Measurements from ENCODE around the gene CHD2.
"Not testable (repeated sequence)": the region's sequence is repeated elsewhere in the genome, so short reads cannot be mapped to it uniquely, and the experiment has no call there.

Gene CHD2

DNA sequence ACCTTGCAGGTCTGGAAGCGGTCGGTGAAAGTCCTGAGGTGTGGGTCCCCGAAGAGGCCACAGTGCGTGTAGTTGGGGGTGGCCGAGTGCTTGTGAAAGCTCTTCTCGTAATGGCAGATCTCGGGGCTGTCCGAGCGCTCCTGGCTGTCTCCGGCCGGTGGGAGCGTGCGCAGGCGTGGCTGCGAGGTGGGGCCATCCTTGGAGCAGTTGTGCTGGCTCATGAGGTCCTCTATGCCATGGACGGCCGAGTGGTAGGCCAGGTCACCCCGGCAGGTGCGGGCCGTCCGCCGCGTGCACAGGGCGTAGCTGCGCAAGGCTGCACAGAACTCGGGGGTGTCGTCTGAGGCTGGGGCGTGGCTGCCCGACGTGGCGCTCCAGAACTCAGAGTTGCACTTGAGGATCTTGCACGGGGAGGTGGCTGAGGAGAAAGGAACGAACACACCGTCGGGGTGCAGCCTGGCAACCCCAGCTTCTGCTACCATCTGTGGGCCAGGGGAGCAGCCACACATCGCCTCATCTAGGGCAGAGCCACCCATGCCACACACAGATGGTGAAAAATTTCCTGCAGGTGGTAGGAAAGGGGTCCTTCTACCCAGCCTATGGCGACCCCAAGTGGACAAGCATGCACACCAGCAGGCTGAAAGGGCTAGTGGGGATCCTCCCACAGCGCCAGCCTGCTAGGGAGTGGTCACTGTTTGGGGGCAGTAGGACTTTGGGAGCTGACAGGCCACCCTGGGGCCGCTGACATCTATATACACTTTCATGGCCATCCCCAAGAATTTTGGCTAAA, 152.2 kb downstream of the CHD2 start:
- FAIRE-seq = no peak

DNA sequence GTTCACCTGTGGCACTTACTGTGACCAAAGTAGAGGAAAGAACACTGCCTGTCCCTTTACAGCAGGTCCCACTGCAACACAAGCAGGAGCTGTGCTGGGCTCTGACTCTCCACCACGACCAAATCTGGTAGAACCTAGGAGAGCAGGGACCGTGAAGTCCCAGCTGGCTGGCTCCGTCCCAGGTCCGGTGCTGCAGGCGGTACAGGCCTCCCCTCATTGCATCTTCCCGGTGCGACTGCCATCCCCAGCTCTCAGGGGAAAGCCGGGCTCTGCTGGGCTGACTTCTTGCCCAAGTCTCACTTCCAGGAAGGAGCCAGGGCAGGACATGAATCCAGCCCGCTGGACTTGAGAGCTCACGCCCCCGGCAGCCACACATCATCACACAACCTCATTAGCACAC, 155.1 kb downstream of the CHD2 start:
- no peak for FAIRE-seq

DNA sequence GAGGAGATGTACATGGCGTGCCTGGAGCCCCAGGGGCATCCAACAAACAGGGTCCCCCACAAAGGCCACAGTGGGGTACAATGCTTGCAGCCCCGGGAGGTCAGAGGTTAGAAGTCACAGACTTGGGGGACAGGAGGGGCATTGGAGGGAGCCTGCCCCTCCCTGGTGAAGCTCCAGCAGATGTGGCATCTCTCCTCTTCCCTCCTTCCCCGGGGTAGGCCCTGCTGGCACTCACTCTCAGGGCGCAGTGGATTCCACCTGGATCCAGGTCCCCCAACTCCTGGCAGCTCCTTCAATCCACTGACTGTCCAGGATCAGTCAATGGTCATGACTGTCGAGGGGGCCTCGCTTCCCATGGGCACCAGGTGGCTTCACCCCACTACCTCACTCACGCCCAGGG, 156.7 kb downstream of the CHD2 start:
- no peak for FAIRE-seq

DNA sequence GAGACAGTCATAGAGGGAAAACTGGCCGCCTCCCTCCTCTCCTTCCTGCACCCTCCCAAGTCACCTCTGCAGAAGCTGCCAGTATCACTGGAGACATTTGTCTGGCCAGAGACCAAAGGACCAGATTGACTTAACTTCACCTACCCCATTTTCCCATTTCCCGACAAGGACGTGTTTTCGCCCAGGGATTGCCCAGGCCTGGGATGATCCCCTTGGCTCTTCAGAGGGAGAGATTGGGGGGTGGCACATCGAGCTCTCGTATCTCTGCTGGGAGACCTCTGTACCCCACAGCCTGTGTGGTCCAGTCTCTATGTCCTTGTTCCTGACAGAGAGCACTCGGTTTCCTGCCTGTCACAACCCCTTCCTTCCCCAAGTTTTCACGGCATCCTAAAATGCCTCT, 157.5 kb downstream of the CHD2 start:
- no peak for FAIRE-seq

DNA sequence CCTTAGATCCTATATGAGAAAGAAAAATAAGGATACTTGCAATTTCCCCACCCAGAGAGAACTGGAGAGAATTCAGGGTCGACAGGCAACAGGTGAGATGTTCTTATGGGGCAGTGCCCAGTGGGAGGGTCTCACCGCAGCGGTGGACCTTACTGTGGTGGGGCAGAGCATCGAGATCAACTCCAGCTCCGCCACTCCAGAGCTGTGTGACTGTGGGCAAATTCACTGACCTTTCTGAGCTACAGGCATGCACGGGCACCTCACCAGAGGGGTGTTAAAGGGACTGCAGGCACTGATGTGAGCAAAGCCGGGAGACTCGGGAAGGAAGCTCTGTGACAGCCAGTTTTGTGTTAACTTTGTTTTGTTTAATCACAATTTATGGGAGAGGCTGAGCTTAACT, 158.0 kb downstream of the CHD2 start:
- no peak for FAIRE-seq

DNA sequence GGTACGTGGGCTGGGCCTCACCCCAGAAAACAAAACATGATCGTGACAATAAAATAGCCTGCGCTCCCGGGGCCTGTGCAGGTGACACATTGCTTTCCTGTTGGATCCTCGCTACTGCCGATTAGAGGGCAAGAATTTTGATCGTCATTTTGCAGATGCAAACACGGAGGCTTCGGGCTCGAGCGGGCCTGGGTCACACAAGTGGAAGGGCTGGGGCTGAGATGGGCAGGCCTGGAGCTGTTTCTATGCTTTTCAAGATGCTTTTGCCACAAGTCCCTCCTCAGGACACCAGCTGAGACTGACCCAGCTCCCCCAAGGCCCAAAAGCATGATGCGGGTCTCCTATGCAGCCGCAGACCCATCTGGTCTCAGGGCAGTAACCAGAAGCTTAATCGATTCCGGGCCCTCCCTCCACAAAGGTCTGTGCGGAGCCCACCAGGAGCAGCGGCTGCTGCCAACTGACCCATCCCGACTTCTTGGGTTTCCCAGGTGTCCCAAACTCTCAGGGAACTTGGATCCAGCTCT, 158.8 kb downstream of the CHD2 start:
- no peak for FAIRE-seq

DNA sequence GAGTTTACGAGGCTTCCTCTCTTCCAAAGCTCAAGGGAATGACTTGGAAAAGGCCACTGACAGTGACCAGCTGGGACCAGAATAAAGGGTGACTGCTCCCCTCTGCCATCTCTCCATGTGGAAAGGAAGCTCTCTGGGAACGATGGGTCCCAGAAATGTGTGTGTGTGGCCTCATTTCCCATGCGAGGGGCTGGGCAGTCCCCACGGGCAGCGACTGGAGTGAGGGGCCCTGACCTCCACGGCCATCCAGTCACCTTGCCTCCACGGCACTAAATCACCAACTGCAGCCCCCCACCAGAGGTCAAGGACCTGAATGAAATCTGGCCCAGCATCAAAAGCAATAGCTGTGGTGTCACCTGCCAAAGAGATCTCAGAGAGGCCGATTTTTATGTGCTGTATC, 159.3 kb downstream of the CHD2 start:
- no peak for FAIRE-seq

DNA sequence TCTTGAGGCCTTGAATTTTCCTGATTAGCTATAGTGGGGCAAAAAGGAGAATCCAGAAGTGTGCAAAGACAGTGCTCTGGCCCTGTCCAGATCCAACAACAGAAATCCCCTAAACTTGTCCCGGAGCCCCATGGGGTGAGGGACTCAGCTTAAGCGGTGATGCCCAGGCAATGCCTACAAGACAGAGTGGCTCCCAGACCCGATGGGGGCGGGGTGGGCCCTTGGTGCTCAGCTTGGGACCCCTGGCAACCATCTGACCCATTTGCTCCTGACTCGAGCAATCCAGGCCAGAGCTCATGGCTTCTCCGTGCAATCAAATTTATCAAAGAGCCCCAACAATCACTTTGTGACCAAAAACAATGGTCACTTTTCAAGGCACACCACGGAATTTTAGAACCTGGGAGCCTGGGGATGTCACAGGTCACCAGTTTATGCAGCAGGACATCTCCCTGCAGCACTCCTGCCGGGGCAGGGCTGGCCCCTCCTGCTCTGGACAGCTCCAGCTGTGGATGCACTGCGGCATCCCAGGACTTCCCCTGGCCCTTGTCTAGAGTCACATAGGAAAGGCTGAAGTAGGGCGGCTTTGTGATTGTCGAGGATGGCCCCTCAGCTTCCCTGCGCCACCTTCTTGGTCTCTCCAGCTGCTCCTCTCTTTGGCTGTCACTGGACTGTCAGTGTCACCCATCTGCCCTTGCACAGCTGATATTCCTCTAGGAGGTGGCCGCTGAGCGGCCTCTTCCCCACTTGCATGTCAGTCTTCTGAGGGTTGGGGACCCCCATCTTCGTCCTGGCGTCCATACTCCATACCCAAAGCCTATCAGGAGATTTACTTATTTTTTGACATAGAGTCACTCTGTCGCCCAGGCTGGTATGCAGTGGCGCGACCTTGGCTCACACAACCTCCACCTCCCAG, 160.5 kb downstream of the CHD2 start:
- FAIRE-seq = no peak

DNA sequence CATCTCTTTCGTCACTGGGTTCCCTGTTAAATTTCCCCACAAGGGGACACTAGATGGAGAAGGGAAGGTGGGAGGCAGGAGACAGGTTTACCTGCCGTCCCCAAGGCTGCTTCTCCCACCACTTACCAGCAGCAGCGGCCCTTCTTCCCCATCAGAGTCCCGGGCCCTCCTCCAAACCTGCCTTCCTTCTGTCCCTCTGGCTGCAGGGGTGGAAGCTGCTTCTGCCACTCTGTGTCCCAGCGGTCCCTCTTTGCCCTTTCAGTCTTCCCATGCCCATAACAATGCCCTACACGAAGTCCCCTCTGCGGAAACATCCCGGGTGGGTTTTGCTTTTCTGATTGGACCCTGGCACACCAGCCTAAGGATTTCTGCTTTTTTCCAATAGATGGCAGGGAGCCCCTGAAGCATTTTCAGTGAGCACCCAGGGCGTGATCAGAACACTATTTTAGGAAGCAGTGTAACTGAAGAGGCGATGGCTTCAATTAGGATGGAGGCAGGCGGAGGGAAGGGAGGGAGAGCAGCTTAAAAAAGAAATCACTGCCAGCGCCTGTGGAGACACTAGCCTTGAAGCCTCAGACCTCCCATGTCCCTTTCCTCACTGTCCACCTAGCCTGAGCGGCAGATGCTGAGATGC, 162.6 kb downstream of the CHD2 start:
- FAIRE-seq = not testable (repeated sequence)

DNA sequence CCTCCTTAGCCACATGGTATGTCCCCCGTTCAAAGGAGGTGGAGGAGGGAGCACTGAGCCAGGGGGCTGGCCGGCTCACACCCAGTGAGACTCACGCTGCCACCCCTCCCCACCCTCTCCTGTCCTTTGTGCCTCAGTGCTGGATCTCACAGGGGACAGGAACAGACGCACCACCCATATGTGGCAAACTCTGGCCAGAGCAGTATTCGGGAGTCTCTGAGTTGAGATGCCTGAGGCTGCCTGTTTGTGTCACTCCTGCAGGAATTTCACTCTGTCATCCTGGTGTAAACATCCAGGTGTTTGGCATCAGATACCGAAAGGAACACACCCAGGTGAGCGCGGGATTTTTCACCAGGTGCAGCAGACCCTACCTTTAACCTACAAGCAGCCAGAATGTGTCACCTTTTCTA, 163.1 kb downstream of the CHD2 start:
- FAIRE-seq = no peak

DNA sequence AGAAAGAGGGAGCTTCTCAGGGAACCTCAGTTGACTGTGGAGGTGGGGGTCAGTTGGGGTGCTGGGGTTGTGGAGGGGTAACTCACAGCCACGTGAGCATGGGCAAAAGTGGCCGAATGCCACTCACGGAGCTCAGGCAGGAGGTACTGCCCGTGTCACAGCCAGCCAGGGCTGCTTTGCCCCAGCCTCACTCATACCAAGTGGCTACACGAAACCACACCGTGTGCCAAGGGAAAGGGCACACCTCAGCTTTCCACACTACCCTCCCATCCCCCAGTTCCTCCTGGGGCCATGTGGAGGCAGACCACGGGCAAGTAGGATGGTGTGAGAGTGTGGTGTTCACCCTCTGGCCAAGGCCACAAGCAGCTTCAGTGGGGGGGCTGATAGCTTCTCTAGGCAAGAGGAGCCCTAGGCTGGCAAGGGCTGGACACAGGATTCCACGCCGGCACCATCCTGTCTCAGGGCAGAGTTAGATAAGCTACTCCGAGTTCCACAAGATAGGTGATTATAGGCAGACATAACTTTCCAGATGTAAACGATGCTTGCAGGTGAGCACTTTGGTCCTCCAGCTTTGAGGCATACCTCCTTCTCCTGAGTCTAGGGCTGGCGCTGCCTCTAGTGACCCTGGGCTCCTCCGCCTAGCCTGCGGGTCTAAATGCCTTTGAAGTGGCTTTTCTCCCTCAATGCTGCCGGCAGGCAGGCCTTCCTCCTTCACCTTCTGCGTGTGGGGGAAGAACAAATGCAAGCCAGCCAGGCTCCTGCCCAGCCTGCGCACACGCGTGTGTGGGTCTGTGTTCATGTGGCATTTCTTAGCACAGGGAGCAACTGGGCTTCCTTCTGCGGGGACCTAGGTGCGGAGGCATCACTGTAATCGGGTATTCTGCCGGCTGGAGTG, 163.9 kb downstream of the CHD2 start:
- FAIRE-seq = no peak

DNA sequence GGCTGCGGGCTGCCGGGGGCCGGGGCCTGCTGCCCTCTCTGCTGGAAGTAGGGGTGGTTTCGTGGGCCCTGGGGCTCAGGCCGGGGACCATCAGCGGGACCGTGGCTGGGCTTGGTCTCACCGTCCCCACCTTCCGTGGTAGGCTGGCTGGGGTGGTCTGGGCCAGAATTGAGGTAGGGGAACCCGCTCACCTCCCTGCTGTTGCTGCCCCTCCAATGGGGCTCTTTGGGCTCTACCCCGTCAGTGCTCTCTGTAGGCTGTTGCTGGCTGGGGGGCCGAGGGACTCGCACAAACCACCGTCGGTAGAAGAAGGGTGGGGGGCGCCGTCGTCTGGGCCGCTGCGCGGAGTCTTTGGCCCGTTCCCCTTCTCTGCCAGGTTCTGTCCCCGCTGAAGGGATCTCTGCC, 165.5 kb downstream of the CHD2 start:
- FAIRE-seq = no peak

DNA sequence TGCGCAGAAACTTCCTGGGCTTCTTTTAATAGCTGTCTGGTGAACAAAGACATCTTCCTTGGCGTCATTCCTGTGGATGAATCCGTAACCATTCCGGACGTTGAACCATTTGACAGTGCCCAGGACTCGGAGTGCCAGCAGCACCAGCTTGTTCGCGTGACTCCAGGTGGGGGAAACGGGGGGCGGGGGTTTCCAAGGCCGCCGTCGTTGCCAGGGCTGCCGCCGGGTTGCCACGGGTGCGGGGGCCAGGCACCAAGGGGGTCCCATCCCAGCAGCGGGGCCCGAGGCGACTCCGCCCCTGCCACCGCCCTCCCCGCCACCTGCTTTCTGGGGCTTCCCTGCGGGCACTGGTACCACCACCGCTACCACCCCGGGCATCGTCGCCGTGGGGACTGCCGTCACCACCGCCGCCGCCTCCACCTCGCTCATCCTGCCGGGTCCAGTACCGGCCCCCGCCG, 166.1 kb downstream of the CHD2 start:
- no peak for FAIRE-seq

DNA sequence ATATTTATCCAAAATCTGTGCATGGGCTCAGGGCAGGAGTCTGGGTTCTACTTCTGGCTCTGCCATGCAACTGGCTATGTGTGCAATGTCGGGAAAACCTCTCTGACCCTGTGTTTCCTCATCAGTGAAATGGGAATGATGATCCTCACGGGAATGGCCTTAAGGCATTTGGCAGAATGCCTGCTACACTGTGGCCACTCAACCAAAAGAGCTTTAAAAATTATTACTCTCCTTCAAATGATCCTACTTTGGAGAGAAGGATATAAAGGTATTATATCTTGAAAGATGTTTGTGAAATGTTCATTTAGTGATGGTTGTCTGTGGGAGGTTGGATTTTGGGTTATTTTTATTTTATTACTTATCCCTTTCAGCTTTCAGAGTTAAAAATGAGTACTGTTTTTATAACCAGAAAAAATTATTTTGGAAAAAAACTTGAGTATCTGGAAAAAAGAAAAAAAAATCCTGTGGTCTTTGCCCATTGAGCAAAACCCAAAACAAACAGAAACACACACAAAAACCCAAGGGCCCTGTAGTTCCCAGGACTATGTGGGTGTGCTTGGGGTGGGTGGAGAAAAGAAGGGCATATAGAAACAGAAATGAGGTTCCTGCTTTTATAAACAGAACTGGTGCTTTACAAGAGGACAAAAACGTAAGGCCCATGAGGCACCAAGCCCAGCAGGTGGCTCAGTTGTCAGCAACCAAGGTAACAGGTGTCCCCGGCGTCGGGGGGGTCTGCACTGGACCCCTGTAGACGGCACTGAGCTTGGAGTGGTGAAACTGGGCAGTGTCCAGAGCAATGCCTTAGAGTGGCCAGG, 166.9 kb downstream of the CHD2 start:
- no peak for FAIRE-seq

DNA sequence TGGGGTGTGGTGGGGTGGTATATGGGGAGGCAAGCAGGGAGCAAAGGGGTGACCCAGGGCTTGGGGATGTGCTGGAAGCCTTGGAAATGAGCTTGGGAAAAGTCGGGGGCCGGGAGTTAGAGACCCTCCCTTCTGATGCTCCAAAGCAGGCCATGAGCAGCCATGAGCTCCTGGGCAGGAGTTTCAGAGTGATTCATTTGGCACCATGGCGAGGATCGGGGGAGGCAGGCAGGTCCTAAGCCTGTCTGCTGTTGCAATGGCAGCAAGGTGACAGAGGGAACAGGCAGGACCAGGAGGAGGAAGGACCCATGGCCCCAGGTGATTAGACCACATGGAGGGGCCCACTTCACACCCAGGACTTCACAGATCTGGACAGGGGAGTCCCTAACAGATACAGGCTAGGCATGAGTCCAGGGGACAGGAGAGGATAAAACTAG, 167.5 kb downstream of the CHD2 start:
- no peak for FAIRE-seq

DNA sequence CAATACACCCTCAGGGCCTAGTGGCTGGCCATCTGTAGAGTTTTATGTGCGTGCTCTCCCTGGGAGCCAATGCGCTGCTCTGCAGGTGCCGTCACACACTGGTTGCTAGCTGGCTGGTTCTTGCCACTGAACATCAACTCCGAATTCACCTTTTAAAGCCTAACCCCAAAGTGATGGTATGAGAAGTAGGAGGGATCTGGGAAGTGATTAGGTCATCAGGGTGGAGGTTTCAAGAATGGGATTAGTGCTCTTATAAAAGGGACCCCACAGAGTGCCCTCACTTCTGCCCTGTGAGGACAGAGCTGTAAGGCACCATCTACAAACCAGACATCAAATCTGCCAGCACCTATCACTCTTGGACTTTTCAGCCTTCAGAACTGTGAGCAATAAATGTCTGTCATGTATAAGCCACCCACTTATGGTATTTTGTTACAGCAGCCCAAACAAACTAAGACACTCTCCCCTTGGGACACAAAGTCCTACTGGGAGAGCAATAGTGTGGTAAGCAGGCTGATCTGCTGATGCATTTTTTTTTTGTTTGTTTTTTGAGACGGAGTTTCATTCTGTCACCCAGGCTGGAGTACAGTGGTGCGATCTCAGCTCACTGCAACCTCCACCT, 168.6 kb downstream of the CHD2 start:
- no peak for FAIRE-seq

DNA sequence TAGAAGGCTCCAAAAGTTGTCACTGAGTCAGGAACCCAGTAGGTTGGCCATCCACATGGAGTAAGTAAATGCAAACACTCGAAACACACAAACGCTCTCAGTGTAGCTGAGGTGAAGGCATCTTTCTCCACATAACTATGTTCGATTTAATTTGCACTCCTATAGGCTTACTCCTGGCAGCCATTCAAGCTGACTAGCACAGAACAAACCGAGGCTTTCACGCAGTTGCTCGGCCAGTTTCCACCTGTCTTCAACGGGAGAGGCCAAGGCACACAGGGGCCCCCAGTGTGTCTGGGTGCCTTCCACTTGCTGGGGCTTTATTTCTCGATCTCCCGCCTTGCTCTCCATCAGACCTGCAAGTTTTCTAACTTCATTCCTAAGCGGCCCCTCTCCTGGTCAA, 170.0 kb downstream of the CHD2 start:
- FAIRE-seq = no peak

DNA sequence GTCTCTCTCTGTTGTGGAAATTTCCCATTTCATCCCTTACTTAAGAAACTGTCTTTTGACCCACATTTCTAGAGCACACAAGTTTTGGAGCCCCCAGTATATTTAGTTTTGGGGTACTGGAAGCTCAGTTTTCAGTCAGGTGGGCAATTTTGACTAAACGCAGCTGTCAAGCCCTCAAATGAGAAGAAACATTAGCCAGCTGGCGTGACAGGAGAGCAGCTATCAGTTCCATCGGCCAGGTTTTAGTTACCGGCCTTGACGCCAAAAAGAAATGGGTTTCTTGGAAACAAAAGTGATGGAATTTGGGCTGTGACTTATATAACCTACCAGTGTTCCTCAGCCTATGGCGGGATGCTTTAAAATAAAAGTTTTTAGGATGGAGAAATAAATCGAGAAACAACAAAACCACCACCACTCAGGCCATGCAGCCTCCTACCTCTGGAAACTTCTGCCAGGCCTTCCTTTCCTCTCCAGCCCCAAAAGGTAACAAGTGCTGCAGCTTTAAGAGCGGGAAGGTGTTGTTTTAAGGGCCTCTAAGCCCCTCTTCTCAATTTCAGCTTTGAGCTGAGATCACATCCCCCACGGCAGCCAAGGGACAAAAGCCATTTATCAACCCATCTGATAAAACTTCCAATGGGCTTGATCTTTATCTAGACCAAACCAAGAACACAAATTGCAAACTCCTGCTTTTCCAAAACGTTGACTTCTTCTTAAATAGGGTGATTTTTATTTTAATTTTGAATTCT, 170.6 kb downstream of the CHD2 start:
- no peak for FAIRE-seq

DNA sequence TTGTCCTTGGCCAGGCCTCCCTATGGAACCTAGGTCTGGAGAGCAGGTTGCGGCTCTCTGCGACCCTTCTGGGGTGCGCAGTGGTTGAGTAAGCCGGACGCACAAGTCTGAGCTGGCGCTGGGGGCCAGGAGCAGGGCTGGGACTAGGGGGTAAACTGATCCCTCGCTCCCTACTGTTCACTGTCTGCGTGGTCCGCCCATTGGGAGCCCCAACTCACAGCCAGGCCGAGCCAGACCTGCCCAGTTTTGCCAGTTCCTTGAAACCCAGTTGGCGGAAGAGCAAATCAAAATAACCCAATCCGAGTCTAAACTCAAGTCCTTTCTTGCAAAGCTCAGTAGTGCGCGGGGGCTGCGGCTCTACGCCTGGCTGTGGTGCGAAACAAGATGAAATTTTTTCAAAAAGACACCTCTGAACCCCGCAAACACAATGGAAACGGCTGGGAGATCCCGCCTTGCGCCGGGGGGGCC, 171.4 kb downstream of the CHD2 start:
- no peak for FAIRE-seq

DNA sequence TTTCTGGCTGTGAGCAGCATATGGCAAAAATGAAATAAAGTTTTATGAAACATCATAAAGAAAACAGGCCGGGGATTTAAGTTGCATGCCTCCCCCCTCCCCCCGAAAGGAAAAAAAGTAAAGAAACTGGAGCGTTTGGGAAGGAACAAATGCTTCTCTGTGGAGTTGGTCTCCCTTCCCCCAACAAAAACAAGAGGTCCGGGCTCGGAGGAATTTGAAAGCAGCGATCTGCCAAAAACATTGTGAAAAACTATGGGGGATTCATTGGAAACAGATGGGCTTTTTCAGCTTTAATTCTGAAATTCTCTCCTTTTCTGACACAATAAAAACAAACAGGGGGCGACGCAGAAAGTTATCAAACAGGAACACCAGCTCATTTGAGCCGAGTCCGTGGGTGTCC, 171.9 kb downstream of the CHD2 start:
- no peak for FAIRE-seq
